HG03039 (cell line): Measurements from ENCODE around the gene IGF1R.

ENCODE experiments used
- ATAC-seq: cut with Tn5 transposase; IDR thresholded peaks from one replicate; pipeline ENCODE4 v1.9.1; 2021; ENCODE audit warnings: mild to moderate bottlenecking, moderate library complexity; ENCODE audit not compliant: unreplicated experiment

The IGF1R gene

DNA sequence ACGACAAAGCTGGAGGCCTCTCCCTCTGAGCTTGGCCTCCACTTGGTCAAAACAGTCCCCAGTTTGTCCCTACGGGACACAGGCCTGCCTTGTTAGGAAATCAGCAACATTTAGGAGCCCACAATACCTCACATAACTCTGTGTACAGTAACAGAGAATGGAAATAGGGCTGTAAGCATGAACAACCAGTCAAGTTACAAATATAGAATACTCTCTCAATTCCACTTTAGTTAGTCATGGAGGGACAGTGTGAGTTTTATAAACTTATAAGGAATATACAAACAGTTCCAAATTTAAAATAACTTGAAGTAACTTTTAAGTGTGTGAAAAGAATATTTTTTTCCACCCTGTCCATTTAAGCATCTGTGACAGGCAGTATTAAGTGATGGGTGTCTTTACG, 229.8 kb downstream of the IGF1R start:
- no peak for ATAC-seq

DNA sequence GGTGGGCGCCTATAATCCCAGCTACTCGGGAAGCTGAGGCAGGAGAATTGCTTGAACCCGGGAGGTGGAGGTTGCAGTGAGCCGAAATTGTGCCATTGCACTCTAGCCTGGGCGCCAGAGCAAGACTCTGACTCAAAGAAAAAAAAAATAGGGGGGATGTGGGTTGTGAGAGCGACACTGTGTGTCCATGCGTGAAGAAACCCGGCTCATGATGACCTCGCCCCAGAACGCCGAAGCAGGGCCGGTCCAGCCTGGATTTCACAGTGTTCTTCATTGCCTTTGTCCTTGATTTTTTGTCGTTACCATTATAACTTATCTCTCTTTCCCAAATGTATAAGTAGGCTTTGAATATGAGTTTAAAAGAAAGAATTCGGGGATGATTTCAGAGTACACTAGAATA, 230.5 kb downstream of the IGF1R start:
- ATAC-seq: no peak

DNA sequence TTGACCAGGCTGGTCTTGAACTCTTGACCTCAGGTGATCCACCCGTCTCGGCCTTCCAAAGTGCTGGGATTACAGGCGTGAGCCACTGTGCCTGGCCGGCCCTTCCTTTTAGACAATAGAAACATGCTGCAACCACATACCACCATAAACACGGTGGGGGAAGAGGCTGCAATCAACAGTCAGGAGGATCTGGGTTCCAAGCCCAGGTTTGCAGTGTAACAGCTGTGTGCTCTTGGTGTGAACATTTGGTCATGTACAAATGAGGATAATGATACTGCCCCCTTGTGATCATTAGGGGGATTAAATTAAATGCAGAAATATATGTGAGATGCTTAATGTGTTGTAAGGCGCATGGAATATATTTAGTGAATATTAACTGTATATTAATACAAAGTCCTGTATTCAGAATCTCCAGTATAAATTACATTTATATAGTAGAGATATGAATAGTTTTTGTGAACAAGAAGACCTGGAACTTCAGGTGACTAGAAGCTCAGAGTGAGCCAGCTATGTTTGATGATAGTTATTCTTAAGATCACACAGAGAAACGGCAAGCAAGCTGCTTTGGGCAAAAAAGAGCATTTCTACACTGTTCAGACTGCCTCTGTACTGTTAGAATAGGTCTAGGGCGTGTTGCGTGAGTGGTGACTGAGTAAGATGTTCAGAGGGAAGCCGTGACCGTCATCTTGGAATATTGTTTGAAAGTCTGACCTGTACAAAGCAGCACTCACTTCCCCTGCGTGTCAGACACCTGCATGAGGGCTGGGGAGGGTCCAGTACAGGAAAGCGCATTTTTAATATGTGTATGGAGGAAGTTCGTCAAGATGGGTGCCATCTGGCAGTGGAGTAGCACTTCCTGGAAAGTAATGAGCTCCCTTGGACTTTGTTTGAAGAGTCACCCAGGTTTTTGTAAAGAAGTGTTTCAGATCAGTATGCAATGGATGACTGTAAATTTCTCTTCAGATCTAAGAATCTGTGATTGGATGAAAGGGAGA, 233.5 kb downstream of the IGF1R start:
- ATAC-seq: no peak

DNA sequence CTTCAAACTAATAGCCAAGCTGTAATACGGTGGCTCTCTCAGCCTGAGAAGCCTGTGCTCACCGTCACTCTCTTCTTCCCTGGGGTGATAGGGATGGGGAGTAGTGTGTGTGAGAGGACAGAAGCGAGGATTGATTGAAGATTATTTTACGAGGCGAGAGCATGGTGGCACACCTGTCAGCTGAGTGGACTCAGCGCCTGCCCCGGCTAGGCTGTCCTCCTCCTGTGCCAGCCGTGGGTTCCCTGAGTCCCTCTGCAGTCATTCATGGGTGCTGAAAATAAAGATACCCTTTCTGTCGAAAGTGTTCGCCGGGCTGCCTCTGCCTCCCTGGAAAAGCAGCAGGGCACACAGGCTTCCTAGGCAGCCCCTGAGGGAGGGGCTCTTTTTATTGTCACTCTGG, 235.1 kb downstream of the IGF1R start:
- ATAC-seq: no peak

DNA sequence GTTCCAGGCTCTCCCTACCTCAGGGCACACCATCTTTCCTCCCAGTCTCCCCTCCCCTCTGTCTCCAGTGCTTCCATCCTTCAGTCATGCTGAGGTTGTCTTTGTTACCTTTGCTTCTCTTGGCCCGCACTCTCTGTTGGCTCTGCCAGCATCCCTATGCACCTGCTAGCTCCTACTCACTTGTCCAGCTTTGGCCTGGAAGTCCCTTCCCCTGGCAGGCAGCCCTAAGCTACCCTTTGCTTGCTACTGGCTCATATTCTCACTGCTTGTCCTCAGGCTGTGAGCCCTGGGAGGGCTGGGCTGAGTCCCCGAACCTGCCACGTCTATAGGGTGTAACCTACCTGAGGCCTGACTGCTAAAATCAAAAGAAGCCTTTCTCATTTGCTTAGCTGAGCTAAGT, 236.6 kb downstream of the IGF1R start:
- no peak for ATAC-seq

DNA sequence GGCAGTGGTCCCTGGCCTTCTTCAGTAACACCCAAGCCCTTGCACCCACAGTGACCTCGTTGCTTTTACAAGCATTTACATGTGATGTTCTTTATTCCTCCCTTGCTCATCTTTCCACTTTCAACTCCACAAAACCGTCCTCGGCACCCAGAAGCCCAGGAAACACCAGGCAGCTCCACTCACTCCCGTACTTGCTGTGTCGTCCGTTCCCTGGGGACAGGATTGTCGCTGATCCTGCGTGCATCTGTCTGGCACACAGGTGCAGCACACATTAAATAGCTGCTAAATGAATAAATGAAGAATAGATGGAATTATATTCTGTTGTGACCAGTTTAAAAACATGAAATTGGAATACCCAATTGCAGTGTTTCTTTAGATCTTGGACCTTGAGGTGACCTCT, 239.6 kb downstream of the IGF1R start:
- no peak for ATAC-seq

DNA sequence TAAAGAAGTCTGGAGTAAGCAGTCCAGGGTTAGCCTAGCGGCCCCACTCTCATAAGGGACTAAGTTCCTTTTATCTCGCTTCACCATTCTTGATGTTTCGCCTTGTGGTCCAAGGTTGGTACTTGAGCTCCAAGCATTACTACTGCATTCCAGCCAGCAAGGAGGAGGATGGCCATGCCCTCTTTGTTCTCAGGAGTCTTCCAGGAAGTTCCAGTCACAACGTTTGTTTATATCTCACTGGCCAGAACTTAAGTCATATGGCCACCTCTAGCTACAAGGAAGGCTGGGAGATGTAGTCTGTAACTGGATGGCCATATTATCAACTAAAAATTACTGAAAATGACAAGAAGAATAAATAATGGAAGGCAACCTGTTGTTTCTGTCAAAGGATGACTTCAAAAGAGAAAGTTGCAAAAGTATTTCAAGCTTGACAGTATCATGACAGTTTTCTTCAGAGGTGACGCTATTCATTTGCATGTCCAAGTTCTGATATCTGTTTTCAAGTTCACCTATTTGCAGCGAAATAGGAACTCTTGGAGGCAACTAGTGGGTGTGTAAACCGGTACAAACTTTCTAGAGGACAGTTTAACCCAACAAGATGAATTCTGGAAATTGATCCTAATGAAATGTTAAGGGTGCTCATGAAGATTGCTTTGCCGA, 240.6 kb downstream of the IGF1R start:
- ATAC-seq: no peak

DNA sequence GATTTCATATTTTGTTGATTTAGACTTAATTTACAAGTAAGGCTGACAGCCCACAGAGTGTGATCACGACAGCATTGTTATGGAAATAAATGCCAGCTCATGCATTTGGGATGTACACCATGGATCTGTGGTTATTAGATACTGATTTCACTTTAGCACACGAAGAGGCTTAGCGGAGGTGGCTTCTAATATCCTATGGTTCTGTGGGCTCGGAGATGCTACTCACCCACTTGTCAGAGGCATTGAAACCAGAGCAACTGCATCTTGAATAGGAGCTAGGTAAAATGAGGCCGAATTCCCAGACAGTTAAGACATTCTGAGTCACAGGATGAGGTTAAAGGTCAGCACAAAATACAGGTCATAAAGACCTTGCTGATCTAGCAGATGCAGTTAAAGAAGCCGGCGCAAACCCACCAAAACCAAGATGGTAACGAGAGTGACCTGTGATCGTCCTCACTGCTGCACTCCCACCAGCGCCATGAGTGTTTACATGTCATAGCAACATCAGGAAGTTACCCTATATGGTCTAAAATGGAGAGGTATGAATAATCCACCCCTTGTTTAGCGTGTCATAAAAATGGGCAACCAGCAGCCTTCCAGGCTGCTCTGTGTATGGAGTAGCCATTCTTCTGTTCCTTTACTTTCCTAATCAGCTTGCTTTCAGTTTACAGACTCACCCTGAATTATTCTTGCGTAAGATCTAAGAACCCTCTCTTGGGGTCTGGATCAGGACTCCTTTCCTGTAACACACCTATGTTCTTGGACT, 241.8 kb downstream of the IGF1R start:
- no peak for ATAC-seq

DNA sequence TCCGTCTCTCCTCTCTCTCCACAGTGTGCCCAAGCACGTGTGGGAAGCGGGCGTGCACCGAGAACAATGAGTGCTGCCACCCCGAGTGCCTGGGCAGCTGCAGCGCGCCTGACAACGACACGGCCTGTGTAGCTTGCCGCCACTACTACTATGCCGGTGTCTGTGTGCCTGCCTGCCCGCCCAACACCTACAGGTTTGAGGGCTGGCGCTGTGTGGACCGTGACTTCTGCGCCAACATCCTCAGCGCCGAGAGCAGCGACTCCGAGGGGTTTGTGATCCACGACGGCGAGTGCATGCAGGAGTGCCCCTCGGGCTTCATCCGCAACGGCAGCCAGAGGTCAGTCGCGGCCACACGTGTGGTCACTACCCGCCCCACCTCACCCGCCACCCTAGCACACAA, 243.0 kb downstream of the IGF1R start:
- ATAC-seq: no peak

DNA sequence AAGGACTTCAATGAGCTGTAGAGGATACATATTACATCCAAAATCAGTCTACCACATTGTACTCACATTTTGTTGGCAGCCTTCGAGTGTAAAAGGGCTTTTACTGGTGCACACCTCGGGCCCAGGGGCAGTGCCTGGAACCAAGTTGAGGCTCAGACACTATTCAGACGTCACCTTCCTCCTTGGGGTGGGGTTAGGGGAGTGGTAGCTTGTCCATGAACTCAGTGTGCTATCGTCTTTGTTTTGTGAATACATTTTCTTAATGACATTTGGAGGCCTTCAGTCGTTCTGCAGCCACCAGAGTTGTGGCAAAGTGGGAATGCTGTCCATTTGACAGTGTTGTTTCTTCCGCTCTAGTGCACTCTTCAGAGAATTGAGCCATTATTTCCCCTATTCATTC, 245.1 kb downstream of the IGF1R start:
- no peak for ATAC-seq

DNA sequence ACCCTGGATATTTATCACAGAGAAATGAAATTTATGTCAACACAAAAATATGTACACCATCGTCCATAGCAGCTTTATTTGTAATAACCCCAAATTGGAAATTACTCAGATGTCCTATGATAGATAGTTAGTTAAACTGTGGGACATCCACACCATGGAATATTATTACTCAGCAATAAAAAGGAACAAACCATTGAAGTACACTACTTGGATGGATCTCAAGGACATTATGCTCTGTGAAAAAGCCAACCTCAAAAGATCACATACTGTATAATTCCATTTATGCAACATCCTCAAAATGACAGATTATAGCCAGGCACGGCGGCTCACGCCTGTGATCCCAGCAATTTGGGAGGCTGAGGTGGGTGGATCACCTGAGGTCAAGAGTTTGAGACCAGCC, 246.0 kb downstream of the IGF1R start:
- ATAC-seq: no peak

DNA sequence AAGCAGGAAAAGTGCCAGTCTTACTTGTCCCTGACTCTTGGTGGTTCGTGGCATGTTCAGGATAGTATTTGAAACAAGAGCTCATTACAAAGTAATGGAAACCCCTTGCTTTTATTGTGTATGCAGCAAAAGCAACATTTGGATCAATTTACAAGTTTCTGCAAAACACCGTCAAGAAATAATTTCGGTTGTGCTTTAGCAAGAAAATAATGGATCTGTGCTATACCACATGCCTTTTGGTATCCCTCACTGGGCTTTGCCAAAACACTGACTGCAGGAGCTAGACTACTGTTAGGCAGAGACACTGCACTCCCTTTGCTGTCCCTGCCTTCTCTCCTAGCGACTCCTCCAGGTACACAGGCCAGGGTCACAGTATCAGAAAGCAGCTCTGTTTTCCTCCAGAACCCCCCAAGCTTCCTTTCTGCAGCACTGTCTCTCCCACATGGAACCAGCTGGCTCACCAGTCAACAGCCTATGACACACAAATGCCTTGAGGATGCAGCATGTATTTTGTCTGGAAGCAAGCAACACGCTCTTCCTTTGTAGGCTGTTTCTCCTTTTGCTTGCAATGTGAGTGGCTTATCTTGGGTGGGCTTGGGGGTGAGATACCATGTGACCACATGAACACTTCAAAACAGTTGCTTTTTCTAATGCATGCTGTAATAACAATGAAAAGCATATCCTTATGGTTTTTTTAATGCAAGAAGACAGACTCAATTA, 247.8 kb downstream of the IGF1R start:
- no peak for ATAC-seq

DNA sequence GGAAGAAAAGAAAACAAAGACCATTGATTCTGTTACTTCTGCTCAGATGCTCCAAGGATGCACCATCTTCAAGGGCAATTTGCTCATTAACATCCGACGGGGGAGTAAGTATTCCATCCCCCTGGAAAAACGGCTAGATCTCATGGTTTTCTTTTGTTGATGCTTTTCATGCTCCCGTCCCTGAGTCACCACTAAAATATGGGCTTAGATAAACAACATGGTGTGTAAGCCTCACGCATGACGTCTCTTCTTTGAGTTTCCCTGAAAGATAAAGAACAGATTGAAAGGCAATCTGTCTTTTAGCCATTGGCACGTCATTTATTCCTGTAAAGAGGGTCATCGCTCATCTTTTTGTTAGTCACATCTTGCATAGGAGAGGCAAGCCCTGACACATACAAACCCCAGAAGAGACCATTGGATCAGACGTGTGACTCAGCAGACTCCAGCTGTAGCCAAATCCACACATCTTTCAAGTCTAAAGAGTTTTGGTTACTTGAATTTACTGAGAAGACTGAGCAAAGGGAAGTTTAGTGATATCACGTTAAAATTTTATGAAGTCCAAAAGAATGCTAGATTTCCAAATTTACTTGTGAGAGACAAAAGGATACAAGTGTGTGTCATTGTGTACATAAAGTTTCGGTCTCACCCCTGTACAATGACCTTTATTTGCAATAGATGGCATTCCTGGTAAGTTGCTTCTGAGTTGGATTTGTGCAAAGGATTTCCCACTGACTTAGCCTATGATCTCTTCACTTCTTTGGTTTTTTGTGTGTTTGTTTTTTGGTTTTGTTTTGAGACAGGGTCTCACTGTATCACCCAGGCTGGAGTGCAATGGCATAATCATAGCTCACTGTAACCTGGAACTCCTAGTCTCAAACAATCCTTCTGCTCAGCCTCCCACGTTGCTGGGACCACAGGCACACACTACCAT, 248.7 kb downstream of the IGF1R start:
- no peak for ATAC-seq

DNA sequence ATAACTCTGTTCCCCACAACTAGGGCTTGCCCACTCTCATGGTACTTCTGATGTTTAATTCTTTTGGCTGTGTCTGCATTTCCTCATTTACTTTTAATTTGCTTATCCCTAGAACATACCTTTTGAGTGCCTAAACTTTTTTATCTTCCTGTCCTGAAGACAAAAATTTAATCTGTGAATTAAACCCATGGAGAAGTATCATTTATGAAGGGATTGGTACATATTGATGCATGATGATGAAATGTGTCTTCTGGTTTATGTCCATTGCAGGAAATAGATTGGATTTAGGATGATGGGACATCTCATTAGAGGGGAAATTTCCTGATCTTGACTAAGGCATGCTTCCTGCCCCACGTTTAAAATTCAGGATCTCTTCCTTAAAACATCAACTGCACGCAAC, 249.8 kb downstream of the IGF1R start:
- ATAC-seq: no peak

DNA sequence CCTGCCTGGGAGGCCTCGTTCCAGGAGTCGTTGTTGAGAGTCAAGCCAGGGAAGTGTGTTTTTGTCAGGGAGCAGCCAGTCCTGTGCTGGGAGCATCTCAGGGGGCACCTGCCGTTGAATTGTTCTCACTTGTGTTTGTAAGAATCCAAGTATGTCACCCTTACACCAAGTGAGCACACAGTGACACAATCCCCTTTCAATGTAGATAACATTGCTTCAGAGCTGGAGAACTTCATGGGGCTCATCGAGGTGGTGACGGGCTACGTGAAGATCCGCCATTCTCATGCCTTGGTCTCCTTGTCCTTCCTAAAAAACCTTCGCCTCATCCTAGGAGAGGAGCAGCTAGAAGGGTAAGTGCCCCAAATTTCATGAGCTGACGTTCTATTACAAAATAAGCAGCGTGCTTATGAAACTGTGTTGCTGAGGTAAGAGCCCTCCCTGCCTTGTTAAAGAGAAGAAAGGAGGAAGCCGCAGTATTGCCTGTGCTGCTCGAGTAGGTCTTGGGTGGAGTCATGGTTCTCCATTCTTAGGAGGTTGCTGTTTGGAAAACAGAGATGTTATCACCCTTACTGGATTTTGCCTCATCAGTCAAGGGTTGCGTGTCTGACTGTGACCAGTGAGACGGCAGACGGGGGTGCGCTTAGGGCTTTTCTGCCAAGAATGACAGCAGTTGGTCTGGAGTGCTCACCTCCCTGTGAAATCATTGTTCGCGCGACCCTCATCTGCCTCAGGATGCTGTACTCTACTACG, 251.1 kb downstream of the IGF1R start:
- ATAC-seq: no peak

DNA sequence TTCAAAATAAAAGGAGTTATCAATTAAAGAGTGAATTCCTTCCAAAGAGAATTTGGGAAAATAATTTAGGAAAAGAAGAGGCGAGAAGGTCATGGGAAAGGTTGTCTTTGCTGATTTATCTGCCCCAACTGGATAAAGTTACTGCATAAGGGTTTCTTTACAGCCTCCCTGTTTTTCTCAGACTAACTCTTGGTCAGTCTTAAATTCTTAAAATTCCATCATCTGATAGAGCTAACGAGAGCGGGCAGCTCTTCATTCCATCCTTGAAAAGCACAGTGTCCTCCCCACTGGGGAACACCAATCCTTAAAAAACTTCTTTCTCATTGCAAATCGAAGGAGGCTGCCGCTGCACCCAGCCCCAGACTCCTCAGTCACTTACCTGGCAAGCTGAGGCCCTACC, 252.0 kb downstream of the IGF1R start:
- ATAC-seq: no peak

DNA sequence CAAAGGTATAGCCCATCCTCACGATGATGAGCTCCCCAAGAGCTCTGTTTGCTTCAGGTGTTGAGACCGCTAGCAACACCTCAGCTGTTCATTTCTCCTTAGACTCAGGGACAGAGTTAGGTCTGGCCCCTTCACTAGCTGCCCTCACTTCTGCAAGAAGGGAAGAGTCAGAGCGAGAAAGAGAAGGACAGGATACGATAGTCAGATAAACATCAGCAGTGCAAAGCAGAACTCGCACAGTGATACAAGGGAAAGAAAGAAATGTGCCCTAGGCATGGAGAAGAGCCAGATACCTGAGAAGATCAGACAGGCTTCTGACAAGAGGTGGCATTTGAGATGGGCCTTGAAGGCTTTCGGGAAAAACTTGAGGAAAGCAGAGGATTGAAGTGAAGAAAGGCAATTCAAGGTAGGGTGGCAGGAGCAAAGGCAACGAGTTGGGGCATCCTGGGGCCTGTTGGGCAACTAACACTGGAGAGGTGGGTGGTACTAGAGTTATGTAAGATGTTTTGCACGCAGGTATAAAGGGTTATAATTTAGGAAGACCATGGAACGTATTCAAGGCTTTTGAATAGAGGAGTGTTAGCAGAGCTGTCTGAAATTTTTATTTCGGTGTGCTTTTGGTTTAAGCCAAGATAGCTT, 253.2 kb downstream of the IGF1R start:
- no peak for ATAC-seq

DNA sequence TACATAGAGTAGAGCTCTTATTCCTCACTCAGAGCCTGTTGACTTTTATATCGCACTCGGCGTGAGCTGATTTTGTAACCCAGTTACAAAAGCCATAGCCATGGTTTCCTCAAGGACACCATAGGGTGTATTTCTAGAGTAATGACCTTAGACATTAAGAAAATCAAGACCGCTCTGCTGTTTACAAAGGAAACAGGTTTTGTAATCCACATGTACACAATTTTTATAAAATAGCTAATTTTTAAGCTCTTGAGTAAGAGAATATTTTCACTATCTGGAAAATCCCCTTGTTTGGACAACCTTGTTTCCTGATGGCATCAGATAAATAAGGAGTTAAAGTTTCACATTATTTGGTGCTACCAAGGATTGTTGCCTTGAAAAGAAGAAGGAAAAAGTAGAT, 254.6 kb downstream of the IGF1R start:
- no peak for ATAC-seq
